Vagina (tissue), 2 donors: ENCODE measurements around the gene ANKRD63. TPM values are rescaled to one million over a fixed set of nuclear protein-coding genes. Genes with fewer than 3 reads are reported as not detected.

ENCODE experiments used
- DNase-seq, 2 donors: peaks; one replicate each; pipeline ENCODE4 v3.0.0-alpha.2; 2017; ENCODE audit errors: extremely low spot score in 2 of 2
- H3K27ac ChIP-seq: fragments of 200-600 bp; sonication (generic); one replicate; pipeline ENCODE4 v1.5.1; 2019
- H3K27me3 ChIP-seq: fragments of 200-600 bp; sonication (generic); one replicate; pipeline ENCODE4 v1.5.1; 2019
- H3K36me3 ChIP-seq, 2 donors: fragments of 200-600 bp; sonication (generic); one replicate each; pipeline ENCODE4 v1.5.1; 2017 to 2019
- H3K4me1 ChIP-seq: fragments of 200-600 bp; sonication (generic); one replicate; pipeline ENCODE4 v1.5.1; 2019
- H3K4me3 ChIP-seq, 2 donors: fragments of 200-600 bp; sonication (generic); 1 replicate in 1 of 2; 2 replicates in 1 of 2; pipeline ENCODE4 v1.5.1; 2016 to 2019
- H3K9me3 ChIP-seq: fragments of 200-600 bp; sonication (generic); one replicate; pipeline ENCODE4 v1.5.1; 2019
- CTCF ChIP-seq, 3 experiments: fragments of 450-650 bp in 2 of 3; fragments of 200-600 bp in 1 of 3; sonication (generic) in 1 of 3; IDR thresholded peaks; one replicate each; pipeline ENCODE4 v1.5.1; 2017 to 2019; ENCODE audit warnings: antibody characterized with exemption in 3 of 3, mild to moderate bottlenecking in 2 of 3, moderate library complexity in 2 of 3
- POLR2A ChIP-seq, 2 donors: fragments of 450-650 bp; IDR thresholded peaks; one replicate each; pipeline ENCODE4 v1.6.1; 2017; ENCODE audit warnings: antibody characterized with exemption in 2 of 2, mild to moderate bottlenecking in 2 of 2, moderate library complexity in 2 of 2
- POLR2AphosphoS5 ChIP-seq, 2 donors: sonication (generic); formaldehyde crosslinking; IDR thresholded peaks; one replicate each; pipeline ENCODE4 v1.9.0; 2017; ENCODE audit warnings: antibody characterized with exemption in 2 of 2, mild to moderate bottlenecking in 2 of 2, low read depth in 1 of 2; ENCODE audit not compliant: insufficient read depth in 1 of 2
- intact Hi-C: fragments of 100-400 bp; cut with DNase I; formaldehyde crosslinking; loops from one replicate; pipeline ENCODE4 v1.15.1; 2023
- total RNA-seq: library from RNA; depleted of rRNA; stranded (reverse); fragments of >200 nt; gene quantifications from one replicate; pipeline ENCODE4 v1.2.3, GENCODE V29; 2016

The ANKRD63 gene
- total RNA-seq, 1 donor from 2014 or later: not detected

- no peaks in the 10 kb centered on the region for H3K36me3 ChIP-seq
- peak overlapping the region; percentile 5 for H3K27ac ChIP-seq
Observed at GRCh38 chr15:40241269-40242212, 41.3 kb downstream of the ANKRD63 start.

GRCh38 chr15:40240619-40241221 lies 42.1 kb downstream of the ANKRD63 start:
- peak; percentile 79 to 94 for DNase-seq
- intact Hi-C loops: no loop called here
- H3K36me3 ChIP-seq: no peaks in the 10 kb centered on the region
- peaks cover 29% of the 10 kb centered on the region for H3K4me1 ChIP-seq
- H3K27ac ChIP-seq: peak overlapping the region; percentile 5
- no peak for TF ChIP-seq POLR2A (IDR thresholded peaks at IDR 0.05)
- no peak for TF ChIP-seq CTCF (IDR thresholded peaks at IDR 0.05)
- TF ChIP-seq POLR2AphosphoS5 (IDR thresholded peaks at IDR 0.05; ENCODE audit: insufficient read depth in 1 of 2, low read depth in 1 of 2): no peak
- peak overlapping the region in 1 of 2 donors; percentile 29 for H3K4me3 ChIP-seq
- H3K27me3 ChIP-seq: no peaks in the 10 kb centered on the region
- no peaks in the 10 kb centered on the region for H3K9me3 ChIP-seq

More at GRCh38 chr15:40241269-40242212, 41.3 kb downstream of the ANKRD63 start:
- Histone ChIP-seq H3K4me3 (peak overlapping the region in 1 of 2 donors; percentile 14), H3K9me3 (no peaks in the 10 kb centered on the region), H3K27me3 (no peaks in the 10 kb centered on the region), H3K4me1 (peaks cover 35% of the 10 kb centered on the region)
- peak; percentile 83 to 88 for DNase-seq
- intact Hi-C loops: no loop called here
- TF ChIP-seq CTCF (IDR thresholded peaks at IDR 0.05) (no peak), POLR2AphosphoS5 (IDR thresholded peaks at IDR 0.05; ENCODE audit: insufficient read depth in 1 of 2, low read depth in 1 of 2) (no peak), POLR2A (IDR thresholded peaks at IDR 0.05) (no peak)

DNA sequence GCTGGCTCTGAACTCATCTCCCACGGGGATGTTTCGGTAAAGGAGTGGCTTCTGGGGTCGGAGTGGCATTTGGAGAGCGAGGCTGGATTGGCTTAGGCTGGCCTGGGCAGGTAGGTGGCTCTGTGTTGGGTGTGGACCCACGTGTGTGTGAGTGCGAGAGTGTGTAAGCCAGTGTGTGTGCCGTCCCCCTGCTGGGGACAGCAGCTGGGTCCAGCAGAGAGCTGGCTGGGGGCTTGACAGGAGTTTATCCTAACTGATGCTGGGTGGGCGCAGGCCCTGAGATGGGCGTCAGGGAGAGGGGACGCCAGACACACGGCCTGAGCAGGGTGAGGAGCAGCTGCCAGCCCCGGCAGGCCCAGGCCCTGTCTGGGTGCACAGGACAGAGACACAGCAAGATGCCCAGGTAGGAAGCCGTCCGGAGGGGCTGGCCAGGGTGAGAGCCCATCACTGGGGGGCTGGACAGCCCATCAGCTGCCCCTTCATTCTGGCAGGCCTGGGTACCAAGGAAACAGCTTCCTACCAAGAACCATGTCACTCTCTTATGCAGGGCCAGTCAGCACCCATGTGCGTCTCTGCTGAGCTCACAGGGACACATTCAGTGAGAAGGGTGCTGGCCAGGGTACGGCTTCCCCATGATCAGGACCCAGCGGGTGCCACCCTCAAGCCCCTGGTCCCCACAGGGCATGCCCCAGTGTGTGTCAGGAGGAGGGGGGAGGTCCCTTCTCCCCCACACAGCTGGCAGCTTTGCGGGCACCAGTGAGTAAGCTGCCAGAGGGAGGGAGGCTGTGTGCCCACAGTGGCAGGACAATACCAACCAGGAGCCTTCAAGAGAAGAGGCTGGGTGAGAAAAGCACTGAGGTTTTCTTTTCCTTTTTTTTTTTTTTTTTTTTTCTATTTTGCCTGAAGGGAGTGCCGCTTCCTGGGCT lies 42.9 kb downstream of the ANKRD63 start:
- intact Hi-C loops: no loop called here
- H3K27me3 ChIP-seq: no peaks in the 10 kb centered on the region
- H3K27ac ChIP-seq: peak overlapping the region; percentile 52
- no peak for TF ChIP-seq CTCF (IDR thresholded peaks at IDR 0.05)
- TF ChIP-seq POLR2AphosphoS5 (IDR thresholded peaks at IDR 0.05; ENCODE audit: insufficient read depth in 1 of 2, low read depth in 1 of 2): peak in 1 of 2 donors; percentile 13
- TF ChIP-seq POLR2A (IDR thresholded peaks at IDR 0.05): no peak
- DNase-seq: peak; percentile 85 to 94
- peak overlapping the region; percentile 29 to 41 for H3K4me3 ChIP-seq
- H3K36me3 ChIP-seq: no peaks in the 10 kb centered on the region
- H3K9me3 ChIP-seq: no peaks in the 10 kb centered on the region
- H3K4me1 ChIP-seq: peaks cover 26% of the 10 kb centered on the region

- Histone ChIP-seq H3K4me1 (peaks cover 27% of the 10 kb centered on the region), H3K27me3 (no peaks in the 10 kb centered on the region), H3K9me3 (no peaks in the 10 kb centered on the region), H3K4me3 (peak overlapping the region; percentile 29 to 41), H3K36me3 (no peaks in the 10 kb centered on the region), H3K27ac (peak overlapping the region; percentile 52)
- TF ChIP-seq POLR2AphosphoS5 (IDR thresholded peaks at IDR 0.05; ENCODE audit: insufficient read depth in 1 of 2, low read depth in 1 of 2) (no peak), CTCF (IDR thresholded peaks at IDR 0.05) (no peak), POLR2A (IDR thresholded peaks at IDR 0.05) (no peak)
- DNase-seq: peak; percentile 88 to 95
- intact Hi-C loops: no loop called here
Observed at GRCh38 chr15:40239404-40239692, 43.5 kb downstream of the ANKRD63 start.
